HG03432 (cell line): ENCODE measurements around the gene SLC25A29.
A peak's percentile ranks its signal among the peaks of the same experiment; 100 is the strongest.
"Not testable (repeated sequence)": the region's sequence is repeated elsewhere in the genome, so short reads cannot be mapped to it uniquely, and the experiment has no call there.

Experiments
- ATAC-seq: cut with Tn5 transposase; IDR thresholded peaks from one replicate; pipeline ENCODE4 v1.9.1; 2021; ENCODE audit warnings: mild to moderate bottlenecking, moderate library complexity; ENCODE audit not compliant: unreplicated experiment

The SLC25A29 gene

DNA sequence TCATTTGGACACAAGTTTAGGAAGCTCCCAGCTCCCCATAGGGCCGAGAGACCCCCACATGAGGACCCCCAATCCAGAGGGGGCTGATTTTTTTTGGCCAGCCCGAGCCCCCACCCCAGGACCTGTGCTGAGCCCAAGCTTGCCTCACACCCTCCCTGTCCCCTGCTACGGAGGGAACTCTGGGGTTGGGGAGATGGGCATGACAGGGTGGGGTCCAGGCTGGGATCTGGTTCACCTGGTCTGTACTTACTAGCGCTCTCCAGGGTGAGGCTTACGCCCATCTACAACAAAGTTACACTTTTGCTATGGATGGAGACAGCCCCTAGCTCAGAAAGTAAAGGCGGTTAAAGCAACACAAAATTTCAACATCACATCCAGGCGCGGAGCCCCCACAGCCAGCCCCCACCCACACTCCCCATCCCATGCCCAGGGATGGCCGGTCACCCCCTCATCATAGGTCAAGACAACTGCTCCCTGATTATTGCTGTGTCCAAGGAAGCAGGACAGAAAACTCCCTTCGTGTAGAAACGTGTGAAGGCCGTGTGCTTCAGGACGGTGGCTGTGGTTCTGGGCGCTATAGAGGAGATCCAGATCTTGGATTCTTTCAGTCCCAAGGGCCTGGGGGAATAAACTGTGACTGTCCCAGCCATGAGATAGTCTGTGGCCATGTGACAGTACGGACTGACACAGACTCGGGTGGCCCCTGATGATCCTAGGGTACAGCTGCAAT, 10.7 kb downstream of the SLC25A29 start:
- ATAC-seq: no peak

GRCh38 chr14:100294963-100295330, 11.3 kb downstream of the SLC25A29 start:
- no peak for ATAC-seq

DNA sequence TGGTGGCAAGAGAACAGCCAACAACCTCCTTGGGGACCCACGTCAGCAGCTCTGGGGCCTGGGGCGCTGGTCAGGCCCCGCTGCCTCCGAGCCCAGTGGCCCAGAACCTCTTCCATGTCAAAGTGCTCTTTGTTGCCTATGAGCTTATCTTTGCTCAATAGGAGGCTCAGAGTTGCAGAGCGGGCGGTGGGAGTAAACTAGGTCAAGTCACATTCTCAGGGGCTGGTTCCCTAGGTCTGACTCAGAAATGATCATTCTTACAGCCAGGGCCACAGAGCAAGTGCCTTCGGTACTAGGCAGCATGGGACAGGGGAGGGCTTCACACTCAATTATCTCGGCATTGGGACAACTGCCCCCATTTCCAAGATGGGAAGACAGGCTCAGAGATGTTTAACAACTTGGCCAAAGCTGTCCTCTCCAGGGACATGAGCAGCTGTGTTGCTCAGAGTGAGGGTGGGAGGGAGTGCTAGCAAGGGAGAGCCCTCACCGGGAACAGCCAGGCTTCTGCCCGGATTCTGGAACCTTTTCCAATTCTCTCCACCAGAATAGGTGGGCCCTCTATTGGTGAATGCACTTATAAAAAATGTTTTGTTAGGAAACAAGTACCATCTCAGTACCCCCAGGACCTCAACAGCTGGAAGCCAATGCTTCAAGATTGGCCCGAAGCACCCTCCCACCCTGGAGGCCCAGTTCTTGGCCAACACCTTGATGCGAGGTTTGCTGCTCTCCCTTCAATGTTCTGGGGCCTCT, 11.9 kb downstream of the SLC25A29 start:
- ATAC-seq: peak; percentile 59

- ATAC-seq: no peak
These were observed 12.6 kb downstream of the SLC25A29 start for GRCh38 chr14:100293497-100294212.

DNA sequence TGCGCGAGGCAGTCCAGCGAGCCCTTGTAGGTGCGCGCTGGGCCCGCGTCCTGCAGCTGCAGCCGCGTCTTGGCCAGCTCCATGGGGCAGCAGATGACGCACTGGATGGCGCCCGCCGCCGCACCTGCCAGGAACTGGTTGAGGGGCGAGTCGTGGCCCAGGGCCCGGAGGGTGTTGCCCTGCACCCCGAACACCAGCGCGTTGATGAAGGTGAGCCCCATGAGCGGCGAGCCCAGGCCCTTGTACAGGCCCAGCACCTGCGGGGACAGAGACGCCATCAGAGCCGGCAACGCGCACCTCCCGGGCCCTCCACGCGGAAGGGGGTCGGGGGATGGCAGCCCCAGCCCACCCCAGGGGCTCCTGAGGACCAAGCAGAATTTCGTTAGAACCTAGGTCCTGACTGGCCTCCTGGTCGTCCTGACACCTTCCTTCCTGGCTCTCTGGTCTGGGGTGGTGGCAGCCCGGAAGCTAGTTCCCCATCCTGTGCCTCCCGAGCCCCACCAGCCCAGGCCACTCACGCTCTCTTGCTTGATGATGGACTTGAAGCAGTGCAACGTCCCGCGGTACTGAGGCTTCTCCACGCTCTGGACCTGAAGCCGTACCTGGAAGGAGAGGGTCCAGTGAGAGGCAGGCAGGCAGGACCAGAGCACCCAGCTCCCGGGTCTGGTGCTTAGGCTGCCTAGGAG, 13.3 kb downstream of the SLC25A29 start:
- ATAC-seq: no peak

DNA sequence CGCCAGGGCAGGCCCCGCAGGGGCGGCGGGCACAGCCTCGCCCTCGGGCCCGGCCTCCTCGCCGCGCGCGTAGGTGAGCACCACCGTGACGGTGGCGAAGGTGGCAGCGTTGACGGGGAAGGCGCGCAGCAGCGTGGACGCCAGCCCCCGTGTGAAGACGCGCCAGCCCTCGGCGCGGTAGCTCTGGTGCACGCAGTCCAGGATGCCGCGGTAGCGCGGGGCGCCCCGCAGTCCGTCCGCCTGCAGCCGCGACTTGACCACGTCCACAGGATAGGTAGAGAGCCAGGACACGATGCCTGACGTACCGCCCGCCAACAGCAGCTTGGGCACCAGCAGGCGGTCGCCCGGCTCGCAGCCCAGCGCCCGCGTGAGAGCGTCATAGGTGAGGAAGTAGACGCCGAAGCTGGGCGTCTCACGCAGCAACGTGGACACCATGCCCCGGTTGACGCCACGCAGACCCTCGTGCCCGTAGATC, 13.9 kb downstream of the SLC25A29 start:
- no peak for ATAC-seq

DNA sequence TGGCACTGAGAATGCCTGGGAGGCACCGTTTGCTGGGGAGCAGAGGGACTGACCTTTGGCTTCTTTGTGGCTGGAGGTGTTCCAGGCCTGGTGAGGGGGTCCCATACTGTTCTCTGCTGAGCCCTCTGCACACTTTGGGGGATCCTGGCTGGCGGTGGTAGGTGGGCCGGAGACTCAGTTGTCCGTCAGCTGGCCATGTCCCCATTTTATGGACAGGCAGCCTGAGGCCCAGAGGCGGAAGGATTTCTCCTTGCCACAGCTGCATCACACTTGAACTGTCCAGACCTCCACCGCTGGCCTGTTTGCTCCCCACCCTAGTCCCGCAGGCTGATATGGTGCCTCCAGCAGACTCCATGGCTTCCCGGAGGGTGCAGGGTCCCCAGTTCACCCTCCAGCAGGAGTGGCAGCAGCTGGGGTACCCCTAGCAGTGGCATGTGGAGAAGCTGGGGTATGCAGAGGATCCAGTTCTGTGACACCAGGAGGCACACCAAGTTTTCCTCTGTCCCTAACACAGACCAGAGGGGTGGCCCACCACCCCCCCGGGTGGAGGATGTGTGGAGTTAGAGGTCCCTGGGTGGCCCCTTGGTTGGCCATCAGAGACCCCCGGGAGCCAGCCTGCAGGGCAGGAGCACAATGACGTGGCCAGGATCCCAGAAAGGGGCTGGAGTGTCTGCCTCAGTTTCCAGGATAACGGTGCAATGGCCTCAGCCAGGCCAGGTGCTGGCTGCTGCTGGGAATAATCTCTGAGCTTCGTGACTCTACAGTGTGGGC, 14.8 kb downstream of the SLC25A29 start:
- no peak for ATAC-seq

GRCh38 chr14:100290607-100291304, 15.5 kb downstream of the SLC25A29 start:
- ATAC-seq: no peak

GRCh38 chr14:100289916-100290606, 16.2 kb downstream of the SLC25A29 start:
- ATAC-seq: no peak

DNA sequence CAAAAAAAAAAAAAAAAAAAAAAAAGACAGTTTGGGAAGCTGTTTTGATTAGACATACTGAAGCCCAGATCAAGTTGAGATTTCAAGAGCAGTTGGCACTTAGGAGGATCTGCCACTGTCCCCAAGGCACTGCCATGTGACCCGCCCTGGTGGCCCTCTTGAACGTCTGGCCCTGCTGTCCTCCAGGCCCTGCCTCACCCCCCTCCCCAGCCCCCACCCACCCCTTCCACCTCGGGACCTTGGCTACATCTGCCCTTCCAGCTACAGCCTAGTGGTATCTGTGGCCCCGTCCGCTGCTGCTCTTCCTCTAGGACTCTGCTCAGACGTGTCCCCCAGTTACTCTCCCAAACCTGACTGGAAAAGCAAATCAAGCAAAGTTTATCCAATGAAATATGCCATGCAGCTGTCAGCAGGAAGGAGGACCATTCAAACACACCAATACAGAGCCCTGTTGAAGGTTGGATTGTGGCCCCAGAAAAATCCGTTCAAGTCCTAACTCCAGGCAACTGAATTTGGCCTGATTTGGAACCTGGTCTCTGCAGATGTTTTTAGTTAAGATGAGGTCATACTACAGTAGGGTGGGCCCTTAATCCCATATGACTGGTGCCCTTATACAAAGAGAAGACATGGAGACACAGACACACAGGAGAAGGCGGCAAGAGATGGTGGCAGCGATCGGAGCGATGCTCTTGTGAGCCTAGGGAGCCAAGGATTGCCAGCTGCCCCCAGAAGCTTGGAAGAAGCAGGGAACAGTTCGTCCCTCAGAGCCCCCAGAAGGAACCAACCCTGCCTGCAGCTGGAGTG, 17.7 kb downstream of the SLC25A29 start:
- ATAC-seq: no peak

DNA sequence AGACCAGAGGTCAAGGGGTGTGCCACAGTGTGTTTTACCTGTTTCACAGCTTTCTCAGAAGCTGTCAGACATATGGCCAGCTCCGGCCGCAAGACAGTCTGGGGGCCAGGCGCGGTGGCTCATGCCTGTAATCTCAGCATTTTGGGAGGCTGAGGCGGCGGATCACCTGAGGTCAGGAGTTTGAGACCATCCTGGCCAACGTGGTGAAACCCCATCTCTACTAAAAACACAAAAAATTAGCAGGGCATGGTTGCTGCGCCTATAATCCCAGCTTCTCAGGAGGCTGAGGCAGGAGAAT, 18.3 kb downstream of the SLC25A29 start:
- not testable (repeated sequence) for ATAC-seq

DNA sequence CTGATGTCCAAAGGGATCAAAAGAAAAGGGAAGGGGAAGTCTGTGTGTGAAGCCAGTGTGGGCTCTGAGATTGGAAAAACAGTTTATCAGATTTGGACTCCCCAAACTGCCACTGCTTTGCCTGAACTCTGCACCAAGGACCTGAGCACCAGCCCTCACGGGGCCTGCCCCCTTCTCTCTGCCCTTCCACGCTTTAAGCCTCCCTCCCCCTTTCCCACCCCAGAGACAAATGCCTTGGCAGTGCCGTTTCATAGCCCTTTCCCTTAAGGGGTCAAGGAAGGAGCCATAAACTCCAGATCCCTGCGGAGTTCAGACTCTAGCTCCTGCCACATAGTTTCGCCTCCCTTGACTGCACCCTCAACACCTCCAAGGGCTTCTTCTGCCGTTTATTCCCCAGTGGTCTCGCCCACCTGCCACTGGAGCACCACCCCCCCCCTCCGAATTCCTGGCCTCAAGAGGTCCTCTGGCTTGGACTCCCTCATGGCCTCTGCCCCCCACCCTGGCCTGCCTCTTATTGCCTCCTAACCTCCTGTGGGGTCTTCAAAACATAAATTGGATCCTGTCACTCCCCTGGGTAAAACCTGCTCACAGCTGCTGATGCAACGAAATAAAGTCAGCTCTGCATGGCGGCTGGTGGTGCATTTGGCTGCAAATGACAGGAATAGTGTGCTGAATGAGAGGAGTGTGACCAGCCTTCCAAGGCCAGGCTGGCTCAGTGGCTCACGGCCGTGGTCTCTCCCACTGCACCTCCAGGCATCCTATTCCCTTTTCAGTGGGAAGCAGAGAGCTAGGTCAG, 18.8 kb downstream of the SLC25A29 start:
- ATAC-seq: no peak

GRCh38 chr14:100286484-100287191, 19.6 kb downstream of the SLC25A29 start:
- ATAC-seq: no peak

DNA sequence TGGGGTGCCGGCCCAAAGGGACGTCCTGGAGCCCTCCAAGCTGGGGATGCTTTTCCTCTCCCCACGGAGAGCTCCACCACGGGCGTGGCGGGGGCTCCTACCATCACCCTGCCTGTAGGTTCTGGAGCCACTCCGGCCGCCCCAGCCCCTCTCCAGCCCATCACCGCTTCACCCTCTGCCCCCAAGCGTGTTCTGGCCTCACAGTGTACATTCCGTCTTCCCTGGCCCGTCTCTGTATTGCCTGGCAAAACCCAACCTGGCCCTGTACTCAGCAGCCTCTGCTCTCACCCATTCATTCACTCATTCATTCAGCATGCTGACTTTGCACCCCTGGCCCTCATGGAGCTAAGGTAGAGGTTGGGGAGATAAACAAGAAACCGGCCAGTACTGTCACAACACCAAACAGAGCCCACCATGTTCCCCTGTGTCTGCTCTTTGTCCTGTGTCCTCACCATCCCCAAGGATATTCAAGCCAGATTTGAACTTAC, 20.3 kb downstream of the SLC25A29 start:
- no peak for ATAC-seq

GRCh38 chr14:100285021-100285912, 21.0 kb downstream of the SLC25A29 start:
- peak; percentile 85 for ATAC-seq
